H1 (cell line): ENCODE data around the gene PRPF40B. TPM values are rescaled to one million over a fixed set of nuclear protein-coding genes. Genes with fewer than 3 reads are reported as not detected.

ENCODE experiments used
- CTCF ChIA-PET: fragments of 300-600 bp; sonication (Branson Sonifier 250); formaldehyde crosslinking; loops from one replicate; lab custom pipeline; 2021; ENCODE audit not compliant: partially characterized antibody; lab: Charles Lee
- POLR2A ChIA-PET: fragments of 300-600 bp; sonication (Branson Sonifier 250); formaldehyde crosslinking; loops from one replicate; lab custom pipeline; 2021; ENCODE audit warnings: inconsistent platforms; ENCODE audit not compliant: partially characterized antibody; lab: Charles Lee
- DNase-seq, 2 experiments: peaks; one replicate each; pipeline versions ENCODE4 v3.0.0 to v3.0.0-alpha.2; 2010 to 2022; ENCODE audit warnings: low spot score in 2 of 2, low read depth in 1 of 2, mixed read lengths in 1 of 2
- FAIRE-seq: peaks from 2 replicates; lab custom pipeline; 2011; peaks lifted over from hg19 to GRCh38; lab: Jason Lieb, UNC
- H2AFZ ChIP-seq: 2 replicates; pipeline ENCODE4 v1.8.1; 2012; ENCODE audit warnings: low read length, inconsistent platforms
- H2AK5ac ChIP-seq: 2 replicates; pipeline ENCODE4 v1.6.1; 2013; ENCODE audit warnings: low read depth, low read length
- H2BK120ac ChIP-seq: replicated peaks from 2 replicates; pipeline ENCODE3; 2013; ENCODE audit warnings: low read depth, low read length, inconsistent platforms
- H2BK12ac ChIP-seq: 2 replicates; pipeline ENCODE4 v1.6.1; 2013; ENCODE audit warnings: low read depth, low read length
- H2BK15ac ChIP-seq: 2 replicates; pipeline ENCODE4 v1.6.1; 2013; ENCODE audit warnings: low read length
- H2BK20ac ChIP-seq: 2 replicates; pipeline ENCODE4 v1.6.1; 2013; ENCODE audit warnings: low read length
- H2BK5ac ChIP-seq: 2 replicates; pipeline ENCODE4 v1.6.1; 2013; ENCODE audit warnings: low read depth, low read length
- H3K14ac ChIP-seq: 2 replicates; pipeline ENCODE4 v1.6.1; 2013; ENCODE audit warnings: inconsistent platforms; ENCODE audit not compliant: insufficient read length
- H3K18ac ChIP-seq: 2 replicates; pipeline ENCODE4 v1.6.1; 2013; ENCODE audit warnings: low read length; ENCODE audit errors: extremely low read depth
- H3K23ac ChIP-seq: 2 replicates; pipeline ENCODE4 v1.6.1; 2013; ENCODE audit warnings: inconsistent platforms; ENCODE audit not compliant: insufficient read length
- H3K23me2 ChIP-seq: 2 replicates; pipeline ENCODE4 v1.6.1; 2013; ENCODE audit warnings: low read depth, low read length
- H3K27ac ChIP-seq: 2 replicates; pipeline ENCODE4 v1.6.1; 2011; ENCODE audit warnings: low read depth, low read length, inconsistent platforms
- H3K27me3 ChIP-seq, 4 experiments: replicated peaks in 1 of 4; 1 replicate in 1 of 4; 2 replicates in 3 of 4; pipeline versions ENCODE4 v1.6.1 to v1.8.1; 2011 to 2013; ENCODE audit warnings: low read length in 3 of 4, mild to moderate bottlenecking in 3 of 4, inconsistent platforms in 2 of 4, mixed read lengths in 2 of 4, moderate library complexity in 1 of 4; ENCODE audit not compliant: control insufficient read depth in 3 of 4, insufficient read depth in 3 of 4; ENCODE audit errors: extremely low read depth in 1 of 4
- H3K36me3 ChIP-seq, 4 experiments: 2 replicates each; pipeline versions ENCODE4 v1.6.1 to v1.8.1; 2011 to 2013; ENCODE audit warnings: mild to moderate bottlenecking in 4 of 4, low read length in 3 of 4, moderate library complexity in 2 of 4, control low read depth in 1 of 4, inconsistent platforms in 1 of 4; ENCODE audit not compliant: insufficient read depth in 4 of 4, control insufficient read depth in 2 of 4
- H3K4ac ChIP-seq: replicated peaks from 2 replicates; pipeline ENCODE3; 2013; ENCODE audit warnings: low read length, low read depth, mixed read lengths, inconsistent platforms; ENCODE audit not compliant: insufficient read length
- H3K4me1 ChIP-seq, 4 experiments: replicated peaks in 1 of 4; 1 replicate in 1 of 4; 2 replicates in 3 of 4; pipeline versions ENCODE4 v1.6.1 to v1.8.1; 2011 to 2013; ENCODE audit warnings: low read length in 3 of 4, inconsistent platforms in 2 of 4, mixed read lengths in 1 of 4; ENCODE audit not compliant: insufficient read depth in 4 of 4, control insufficient read depth in 3 of 4
- H3K4me2 ChIP-seq, 2 experiments: 2 replicates each; pipeline versions ENCODE4 v1.6.1 to v1.8.1; 2011 to 2013; ENCODE audit warnings: low read depth in 2 of 2, low read length in 2 of 2, control low read depth in 1 of 2, inconsistent platforms in 1 of 2, mild to moderate bottlenecking in 1 of 2; ENCODE audit not compliant: insufficient read depth in 1 of 2
- H3K4me3 ChIP-seq, 4 experiments: fragments of 200-600, 300-600 bp in 1 of 4; sonication (generic), shearing (Covaris generic), sonication (Bioruptor Twin) in 1 of 4; 2 replicates each; pipeline versions ENCODE4 v1.5.1 to v1.8.1; 2011 to 2016; ENCODE audit warnings: low read length in 4 of 4, low read depth in 3 of 4, control low read depth in 2 of 4, inconsistent platforms in 2 of 4, mild to moderate bottlenecking in 2 of 4, mixed read lengths in 1 of 4, moderate library complexity in 1 of 4; ENCODE audit not compliant: insufficient read depth in 2 of 4; ENCODE audit errors: extremely low read depth in 1 of 4
- H3K56ac ChIP-seq: replicated peaks from 2 replicates; pipeline ENCODE3; 2013; ENCODE audit warnings: low read depth, mild to moderate bottlenecking, mixed read lengths, low read length, inconsistent platforms; ENCODE audit not compliant: insufficient read length
- H3K79me1 ChIP-seq: 2 replicates; pipeline ENCODE4 v1.6.1; 2013; ENCODE audit warnings: low read depth, low read length, control low read depth
- H3K79me2 ChIP-seq, 2 experiments: 2 replicates each; pipeline versions ENCODE4 v1.6.1 to v1.8.1; 2012 to 2013; ENCODE audit warnings: low read length in 2 of 2, mild to moderate bottlenecking in 2 of 2, inconsistent platforms in 1 of 2; ENCODE audit not compliant: insufficient read depth in 2 of 2, control insufficient read depth in 1 of 2
- H3K9ac ChIP-seq, 4 experiments: replicated peaks in 1 of 4; 1 replicate in 1 of 4; 2 replicates in 3 of 4; pipeline versions ENCODE4 v1.6.1 to v1.8.1; 2011 to 2013; ENCODE audit warnings: low read depth in 3 of 4, low read length in 3 of 4, control low read depth in 2 of 4, mild to moderate bottlenecking in 2 of 4, moderate library complexity in 2 of 4, inconsistent platforms in 1 of 4; ENCODE audit errors: extremely low read depth in 1 of 4
- H3K9me3 ChIP-seq, 2 experiments: 2 replicates each; pipeline versions ENCODE4 v1.6.1 to v1.8.1; 2012 to 2013; ENCODE audit warnings: mild to moderate bottlenecking in 2 of 2, moderate library complexity in 2 of 2, control low read depth in 1 of 2, inconsistent platforms in 1 of 2, low read depth in 1 of 2, low read length in 1 of 2, mixed read lengths in 1 of 2; ENCODE audit not compliant: insufficient read depth in 2 of 2
- H4K20me1 ChIP-seq, 2 experiments: replicated peaks in 1 of 2; 2 replicates each; pipeline versions ENCODE3 to v1.8.1; 2011 to 2013; ENCODE audit warnings: inconsistent platforms in 2 of 2, low read length in 2 of 2, mild to moderate bottlenecking in 1 of 2; ENCODE audit not compliant: insufficient read depth in 2 of 2, control insufficient read depth in 1 of 2
- H4K5ac ChIP-seq: 2 replicates; pipeline ENCODE4 v1.6.1; 2013; ENCODE audit warnings: low read length, low read depth, mixed read lengths, inconsistent platforms; ENCODE audit not compliant: insufficient read length
- H4K8ac ChIP-seq: 2 replicates; pipeline ENCODE4 v1.8.0; 2013; ENCODE audit warnings: mild to moderate bottlenecking, moderate library complexity, low read length, inconsistent platforms; ENCODE audit not compliant: insufficient read depth; ENCODE audit errors: extremely low read depth
- H4K91ac ChIP-seq: replicated peaks from 2 replicates; pipeline ENCODE3; 2013; ENCODE audit warnings: low read length, mixed read lengths, inconsistent platforms; ENCODE audit not compliant: insufficient read length
- CEBPB ChIP-seq: IDR thresholded peaks from 2 replicates; pipeline ENCODE4 v1.6.1; 2012; ENCODE audit warnings: low read depth, low read length
- CTCF ChIP-seq, 3 experiments: IDR thresholded peaks; 1 replicate in 2 of 3; 2 replicates in 1 of 3; pipeline versions ENCODE4 v1.5.1 to v1.6.1; 2011; ENCODE audit warnings: low read length in 3 of 3, mild to moderate bottlenecking in 3 of 3, inconsistent platforms in 2 of 3, low read depth in 1 of 3, moderate library complexity in 1 of 3; ENCODE audit not compliant: insufficient read depth in 1 of 3; ENCODE audit errors: control extremely low read depth in 1 of 3
- JUND ChIP-seq: IDR thresholded peaks from 2 replicates; pipeline ENCODE4 v1.6.1; 2011; ENCODE audit warnings: mild to moderate bottlenecking, improper control_type of control experiment, low read length
- MAFK ChIP-seq: IDR thresholded peaks from 2 replicates; pipeline ENCODE4 v1.6.1; 2012; ENCODE audit warnings: low read depth, mild to moderate bottlenecking, improper control_type of control experiment, low read length
- MAX ChIP-seq: IDR thresholded peaks from 2 replicates; pipeline ENCODE4 v1.6.1; 2012; ENCODE audit warnings: inconsistent platforms
- RAD21 ChIP-seq, 2 experiments: IDR thresholded peaks in 1 of 2; conservative IDR thresholded peaks in 1 of 2; 2 replicates each; pipeline ENCODE4 v1.6.1; 2011; ENCODE audit warnings: low read depth in 2 of 2, low read length in 2 of 2, improper control_type of control experiment in 1 of 2, inconsistent platforms in 1 of 2, mild to moderate bottlenecking in 1 of 2, moderate library complexity in 1 of 2
- WGBS, 2 experiments: shearing (Covaris generic) in 1 of 2; methylation state at CpG; one replicate each; pipeline versions ENCODE4 v1.1.6 to v1.1.7; 2013 to 2015; ENCODE audit warnings: low lambda C conversion rate in 2 of 2, mixed read lengths in 2 of 2, inconsistent platforms in 1 of 2, low coverage in 1 of 2, missing lambda C conversion rate in 1 of 2; ENCODE audit not compliant: insufficient replicate concordance in 2 of 2, insufficient coverage in 1 of 2, insufficient read length in 1 of 2; ENCODE audit errors: extremely low coverage in 1 of 2, missing lambda C conversion rate in 1 of 2; 5-methylcytosine and 5-hydroxymethylcytosine counted together
- polyA plus RNA-seq, 7 experiments: library from polyadenylated mRNA; depleted of rRNA in 3 of 7; stranded (reverse) in 5 of 7; unstranded in 2 of 7; fragments of >200 nt in 5 of 7; fragments of 200-250 nt in 2 of 7; gene quantifications; 1 replicate in 5 of 7; 2 replicates in 1 of 7; 4 replicates in 1 of 7; pipeline versions ENCODE4 v1.2.1 to v1.2.3, GENCODE V29; 2011 to 2013; ENCODE audit warnings: missing spikeins in 2 of 7, mixed read lengths in 2 of 7
- total RNA-seq: library from RNA; stranded (reverse); fragmentation: NEBNext Ultra II Directional; extraction: Animal tissue kit (Norgen Biotek cat#: 25700); gene quantifications from 2 replicates; pipeline ENCODE4 v1.2.1, GENCODE V29; 2021

PRPF40B gene
- total and polyA plus RNA-seq, 2 of the 8 experiments (the other 6 are each of a cell fraction or from before 2014, with no cell fraction given), result 14.4 to 24.4 TPM

- no peak overlapping the region for H3K18ac ChIP-seq
- H4K8ac ChIP-seq, result no peak overlapping the region
- CTCF ChIA-PET, result interaction anchor here (0.6 to 12.7 kb wide), 27 partner anchors 9 to 193 kb away, joined by 3 to 222 read pairs (median 6); partner anchors contain the start of genes FMNL3, PRPF40B and TMBIM6
- H2BK120ac ChIP-seq, result no peak overlapping the region
- H3K79me2 ChIP-seq, result no peaks in the 10 kb centered on the region
- H3K4me1 ChIP-seq, result no peaks in the 10 kb centered on the region
- H3K23me2 ChIP-seq, result no peaks in the 10 kb centered on the region
- H3K9me3 ChIP-seq, result no peaks in the 10 kb centered on the region
- no peak overlapping the region for H3K4me3 ChIP-seq
- H2AFZ ChIP-seq, result no peak overlapping the region
- H3K36me3 ChIP-seq, result peaks cover 9 to 43% (median 30%) of the 10 kb centered on the region in 4 experiments; a peak in 7 of 8 replicates
- H2BK15ac ChIP-seq, result no peak overlapping the region
- H2BK20ac ChIP-seq, result no peak overlapping the region
- no peak overlapping the region for H2BK5ac ChIP-seq
- peaks cover 0 to 10% of the 10 kb centered on the region in 2 experiments for H4K20me1 ChIP-seq
- TF ChIP-seq JUND (peak; percentile 50; the same call in 1 of the 2 replicates), MAFK (no peak), CEBPB (no peak), RAD21 (IDR thresholded peaks at IDR 0.05 in 1 of 2, conservative IDR thresholded peaks at IDR 0.05 in 1 of 2; ENCODE audit: low read depth in 2 of 2, low read length in 2 of 2) (peak; percentile 97), CTCF (IDR thresholded peaks at IDR 0.05; ENCODE audit: control extremely low read depth in 1 of 3, insufficient read depth in 1 of 3, low read depth in 1 of 3, low read length in 3 of 3) (peak; percentile 87 to 93 (median 89)), MAX (peak; percentile 64; the same call in 1 of the 2 replicates)
- TF ChIP-seq, all 59 proteins: peak for 4
- H3K14ac ChIP-seq, result no peak overlapping the region
- no peak overlapping the region for H3K56ac ChIP-seq
- H3K27me3 ChIP-seq, result no peaks in the 10 kb centered on the region
- H3K23ac ChIP-seq, result no peak overlapping the region
- H4K91ac ChIP-seq, result no peak overlapping the region
- POLR2A ChIA-PET, result interaction anchor here (1.2 to 5.8 kb wide), 4 partner anchors 46 to 97 kb away, joined by 3 to 21 read pairs (median 11); partner anchors contain the start of genes FMNL3 and TMBIM6
- no peaks in the 10 kb centered on the region for H3K79me1 ChIP-seq
- peak in 1 of 2 experiments; percentile 83 for DNase-seq
- WGBS, 2 experiments, result 48% methylated on average over 2 of the region's 2 CpGs; no CpG with 5 or more reads in 1 of the 2 experiments
- H2BK12ac ChIP-seq, result 0 out of 2 replicates have a peak overlapping the region, but pooled peaks have one; percentile 33
- FAIRE-seq, result peak; percentile 19
- H2AK5ac ChIP-seq, result no peak overlapping the region
- no peak overlapping the region for H3K9ac ChIP-seq
- no peak overlapping the region for H3K4me2 ChIP-seq
- H3K27ac ChIP-seq, result no peak overlapping the region
- H4K5ac ChIP-seq, result no peak overlapping the region
- H3K4ac ChIP-seq, result no peak overlapping the region
These were observed 21.2 kb downstream of the PRPF40B start for GRCh38 chr12:49644620-49644994.
